Choroid plexus epithelial cell (primary cell): ENCODE results near the gene APOD.

ENCODE experiments used
- DNase-seq: peaks from one replicate; pipeline ENCODE4 v3.0.0-alpha.2; 2010; ENCODE audit warnings: low read depth
- H3K4me3 ChIP-seq: 2 replicates; pipeline ENCODE4 v1.5.1; 2011; ENCODE audit warnings: low read depth, mild to moderate bottlenecking, control low read depth, low read length, moderate library complexity
- TF ChIP-seq, protein P1 (sequence below): conservative IDR thresholded peaks from 2 replicates; pipeline ENCODE4 v1.5.1; 2011; ENCODE audit warnings: low read depth, mild to moderate bottlenecking, control low read depth, inconsistent platforms, low read length, moderate library complexity

APOD gene

DNA sequence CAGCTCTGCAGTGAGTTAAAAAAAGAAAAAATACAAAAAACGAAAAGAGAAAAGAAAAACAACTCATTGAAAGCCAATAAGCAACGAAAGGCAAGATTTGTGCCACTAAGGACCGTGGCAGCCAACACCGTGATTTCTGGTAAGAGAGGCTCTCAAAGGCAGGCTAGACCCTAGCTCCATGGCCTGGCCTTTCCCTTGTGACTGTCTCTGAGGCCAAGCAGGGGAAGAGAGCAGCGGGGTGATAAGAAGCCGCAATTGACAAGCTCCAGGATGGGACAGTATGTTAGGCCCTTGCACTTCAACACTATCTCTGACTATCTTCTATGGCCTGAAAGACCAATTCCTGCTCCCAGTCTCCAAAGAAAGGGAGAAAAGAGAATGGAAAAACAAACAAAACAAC, 12.4 kb downstream of the APOD start:
- H3K4me3 ChIP-seq = no peak overlapping the region
- DNase-seq = no peak
- TF ChIP-seq, protein P1, sequence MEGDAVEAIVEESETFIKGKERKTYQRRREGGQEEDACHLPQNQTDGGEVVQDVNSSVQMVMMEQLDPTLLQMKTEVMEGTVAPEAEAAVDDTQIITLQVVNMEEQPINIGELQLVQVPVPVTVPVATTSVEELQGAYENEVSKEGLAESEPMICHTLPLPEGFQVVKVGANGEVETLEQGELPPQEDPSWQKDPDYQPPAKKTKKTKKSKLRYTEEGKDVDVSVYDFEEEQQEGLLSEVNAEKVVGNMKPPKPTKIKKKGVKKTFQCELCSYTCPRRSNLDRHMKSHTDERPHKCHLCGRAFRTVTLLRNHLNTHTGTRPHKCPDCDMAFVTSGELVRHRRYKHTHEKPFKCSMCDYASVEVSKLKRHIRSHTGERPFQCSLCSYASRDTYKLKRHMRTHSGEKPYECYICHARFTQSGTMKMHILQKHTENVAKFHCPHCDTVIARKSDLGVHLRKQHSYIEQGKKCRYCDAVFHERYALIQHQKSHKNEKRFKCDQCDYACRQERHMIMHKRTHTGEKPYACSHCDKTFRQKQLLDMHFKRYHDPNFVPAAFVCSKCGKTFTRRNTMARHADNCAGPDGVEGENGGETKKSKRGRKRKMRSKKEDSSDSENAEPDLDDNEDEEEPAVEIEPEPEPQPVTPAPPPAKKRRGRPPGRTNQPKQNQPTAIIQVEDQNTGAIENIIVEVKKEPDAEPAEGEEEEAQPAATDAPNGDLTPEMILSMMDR = no peak

DNA sequence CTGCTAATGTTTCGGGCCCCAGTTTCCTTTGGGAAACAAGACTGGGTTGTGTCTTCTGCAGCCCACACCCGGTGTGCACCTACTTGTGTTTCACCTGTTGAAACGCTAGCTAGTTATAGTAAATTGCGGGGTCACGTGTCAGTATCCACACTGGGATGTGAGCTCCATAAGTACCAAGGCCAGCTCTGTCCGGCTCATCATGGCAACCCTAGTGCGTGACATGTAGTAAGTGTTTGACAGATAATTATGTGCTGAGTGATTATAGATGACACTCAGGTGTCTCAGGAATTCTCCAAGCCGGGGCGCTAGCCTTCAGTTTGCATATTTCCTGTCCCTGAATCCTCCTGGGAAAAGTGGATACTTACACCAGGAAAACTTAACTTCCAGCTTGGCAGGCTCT, 12.8 kb downstream of the APOD start:
- no peak overlapping the region for H3K4me3 ChIP-seq
- DNase-seq = no peak
- TF ChIP-seq, protein P1 = no peak

DNA sequence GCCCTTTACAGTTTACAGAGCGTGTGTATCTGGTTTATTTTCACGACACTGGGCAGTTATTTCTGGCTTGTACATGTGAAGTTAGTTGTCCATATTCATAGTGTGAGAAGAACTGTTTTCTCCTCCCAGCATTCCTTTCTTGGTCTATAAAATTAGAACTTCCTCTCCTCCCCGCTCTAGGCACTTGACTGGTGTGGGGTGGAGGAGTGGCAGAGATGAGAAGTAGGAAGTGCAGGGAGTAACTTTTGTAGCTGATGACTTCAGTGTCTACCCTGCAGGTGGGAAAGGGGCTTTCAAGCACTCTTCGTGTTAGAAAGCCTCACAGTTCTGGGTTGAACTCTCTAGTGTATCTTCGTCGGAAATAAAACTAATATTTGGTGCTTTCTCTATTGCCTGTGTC, 13.4 kb downstream of the APOD start:
- no peak overlapping the region for H3K4me3 ChIP-seq
- TF ChIP-seq, protein P1 = no peak
- no peak for DNase-seq

DNA sequence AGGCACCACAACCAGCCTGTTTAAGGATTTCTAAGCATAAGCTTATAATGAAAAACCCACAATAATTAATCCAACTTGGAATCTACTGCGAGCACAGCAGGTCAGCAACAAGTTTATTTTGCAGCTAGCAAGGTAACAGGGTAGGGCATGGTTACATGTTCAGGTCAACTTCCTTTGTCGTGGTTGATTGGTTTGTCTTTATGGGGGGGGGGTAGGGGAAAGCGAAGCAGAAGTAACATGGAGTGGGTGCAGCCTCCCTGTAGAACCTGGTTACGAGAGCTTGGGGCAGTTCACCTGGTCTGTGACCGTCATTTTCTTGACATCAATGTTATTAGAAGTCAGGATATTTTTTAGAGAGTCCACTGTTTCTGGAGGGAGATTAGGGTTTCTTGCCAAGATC, 15.1 kb downstream of the APOD start:
- no peak overlapping the region for H3K4me3 ChIP-seq
- TF ChIP-seq, protein P1 = no peak
- no peak for DNase-seq

DNA sequence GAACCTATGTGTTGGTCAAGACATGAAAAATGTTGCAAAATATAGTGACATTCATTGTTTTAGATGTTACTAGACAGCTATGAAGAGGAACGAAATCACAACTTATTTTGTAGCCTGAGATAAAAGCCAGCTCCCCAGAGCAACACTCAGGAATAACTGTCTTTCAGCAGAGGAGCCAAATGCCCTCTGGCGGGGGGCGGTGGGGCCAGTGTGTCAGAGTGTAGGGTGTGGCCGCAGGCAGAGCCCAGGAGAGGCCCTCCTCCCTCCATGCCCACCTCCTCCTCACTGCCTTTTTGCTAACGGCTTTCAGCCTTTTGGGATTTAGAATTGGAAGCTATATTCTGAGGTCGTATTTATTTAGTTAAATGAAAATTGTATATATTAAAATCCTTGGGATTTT, 16.9 kb downstream of the APOD start:
- TF ChIP-seq, protein P1 = no peak
- no peak for DNase-seq
- H3K4me3 ChIP-seq = no peak overlapping the region

DNA sequence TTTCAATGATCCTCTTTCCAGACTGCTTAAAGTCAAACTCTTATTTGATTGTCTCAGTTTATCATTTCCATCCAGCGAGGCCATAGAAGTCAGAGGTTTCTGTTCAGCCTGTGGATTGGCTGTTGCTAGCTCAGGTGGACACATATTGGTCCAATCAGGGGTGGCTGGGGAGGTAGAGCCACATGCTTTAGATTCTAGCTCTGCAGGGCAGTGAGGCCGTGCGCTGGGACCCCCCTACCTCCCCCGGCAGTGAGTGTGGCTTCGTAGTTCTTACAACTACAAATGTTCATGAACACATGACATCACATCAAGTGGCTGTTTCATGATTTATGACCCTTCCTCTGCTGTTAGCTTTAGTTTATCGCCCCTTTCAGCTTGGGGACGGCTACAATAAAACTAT, 18.0 kb downstream of the APOD start:
- TF ChIP-seq, protein P1 = no peak
- no peak overlapping the region for H3K4me3 ChIP-seq
- DNase-seq = no peak

DNA sequence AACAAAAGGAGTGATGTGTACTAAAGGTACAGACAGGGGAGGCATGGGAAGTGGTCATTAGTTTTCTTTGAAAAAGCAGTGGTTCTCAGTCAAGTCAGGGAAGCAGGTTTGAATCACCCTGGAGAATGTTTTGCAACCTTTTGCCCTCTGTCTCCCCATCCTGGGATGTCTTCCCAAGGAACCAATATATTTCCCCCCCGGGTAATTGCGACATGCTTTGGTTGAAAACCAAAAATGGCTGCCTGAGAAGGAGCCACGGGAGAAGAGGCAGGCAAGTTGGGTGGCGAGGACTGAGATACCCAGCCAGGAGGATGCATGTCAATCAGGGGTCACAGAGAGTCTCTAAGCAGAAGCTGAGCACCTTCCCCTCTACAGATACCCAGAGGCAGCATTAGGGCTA, 20.4 kb downstream of the APOD start:
- no peak for DNase-seq

More for the DNA sequence above, 20.4 kb downstream of the APOD start:
- TF ChIP-seq, protein P1 = no peak
- H3K4me3 ChIP-seq = no peak overlapping the region
